Glomerular endothelial cell (primary cell): Measurements from ENCODE around the gene INPP5A. TPM values are rescaled to one million over a fixed set of nuclear protein-coding genes. Genes with fewer than 3 reads are reported as not detected.
"Not testable (repeated sequence)": the region's sequence is repeated elsewhere in the genome, so short reads cannot be mapped to it uniquely, and the experiment has no call there.

Experiments used
- DNase-seq: peaks from one replicate; pipeline ENCODE4 v3.0.0-alpha.2; 2011; ENCODE audit warnings: low read depth, low spot score; ENCODE audit errors: extremely low read depth
- total RNA-seq: library from RNA; depleted of rRNA; stranded (reverse); fragments of >200 nt; gene quantifications from 2 replicates; pipeline ENCODE4 v1.2.3, GENCODE V29; 2015

INPP5A gene
- total RNA-seq, 1 donor from 2014 or later, result 43.9 TPM

- no peak for DNase-seq
Observed at GRCh38 chr10:132559538-132559937, 22.0 kb downstream of the INPP5A start.

- DNase-seq, result no peak
Observed at GRCh38 chr10:132560241-132560731, 22.7 kb downstream of the INPP5A start.

GRCh38 chr10:132562177-132562915 is 24.8 kb downstream of the INPP5A start:
- no peak for DNase-seq

GRCh38 chr10:132562916-132563456 is 25.4 kb downstream of the INPP5A start:
- DNase-seq, result no peak

GRCh38 chr10:132563485-132564248 is 26.1 kb downstream of the INPP5A start:
- DNase-seq, result no peak

GRCh38 chr10:132564249-132564605 is 26.6 kb downstream of the INPP5A start:
- no peak for DNase-seq

GRCh38 chr10:132564690-132565089 is 27.1 kb downstream of the INPP5A start:
- no peak for DNase-seq

GRCh38 chr10:132565516-132566209 is 28.1 kb downstream of the INPP5A start:
- no peak for DNase-seq

GRCh38 chr10:132566892-132567291 is 29.3 kb downstream of the INPP5A start:
- DNase-seq, result no peak

- DNase-seq, result no peak
Observed at GRCh38 chr10:132570265-132570664, 32.7 kb downstream of the INPP5A start.

GRCh38 chr10:132570771-132571649 is 33.4 kb downstream of the INPP5A start:
- DNase-seq, result no peak

- peak; percentile 27 for DNase-seq
Observed at GRCh38 chr10:132571650-132572544, 34.3 kb downstream of the INPP5A start.

GRCh38 chr10:132572545-132572937 is 35.0 kb downstream of the INPP5A start:
- DNase-seq, result no peak

- DNase-seq, result not testable (repeated sequence)
Observed at GRCh38 chr10:132572946-132573345, 35.4 kb downstream of the INPP5A start.

GRCh38 chr10:132574288-132574687 is 36.7 kb downstream of the INPP5A start:
- no peak for DNase-seq

- no peak for DNase-seq
Observed at GRCh38 chr10:132574783-132575319, 37.3 kb downstream of the INPP5A start.

- DNase-seq, result no peak
Observed at GRCh38 chr10:132575320-132576201, 38.0 kb downstream of the INPP5A start.
